GM10266 (cell line): ENCODE results near the gene ACACA.

ENCODE experiments used
- DNase-seq: peaks from one replicate; pipeline ENCODE4 v3.0.0; 2012; ENCODE audit errors: extremely low spot score
- CTCF ChIP-seq: IDR thresholded peaks from 2 replicates; pipeline ENCODE4 v1.5.1; 2012; ENCODE audit warnings: mild to moderate bottlenecking, low read depth; ENCODE audit not compliant: control insufficient read depth, insufficient read depth; ENCODE audit errors: missing control alignments

Gene ACACA

GRCh38 chr17:37179893-37180292, 226.7 kb downstream of the ACACA start:
- DNase-seq: no peak
- no peak for TF ChIP-seq CTCF

DNA sequence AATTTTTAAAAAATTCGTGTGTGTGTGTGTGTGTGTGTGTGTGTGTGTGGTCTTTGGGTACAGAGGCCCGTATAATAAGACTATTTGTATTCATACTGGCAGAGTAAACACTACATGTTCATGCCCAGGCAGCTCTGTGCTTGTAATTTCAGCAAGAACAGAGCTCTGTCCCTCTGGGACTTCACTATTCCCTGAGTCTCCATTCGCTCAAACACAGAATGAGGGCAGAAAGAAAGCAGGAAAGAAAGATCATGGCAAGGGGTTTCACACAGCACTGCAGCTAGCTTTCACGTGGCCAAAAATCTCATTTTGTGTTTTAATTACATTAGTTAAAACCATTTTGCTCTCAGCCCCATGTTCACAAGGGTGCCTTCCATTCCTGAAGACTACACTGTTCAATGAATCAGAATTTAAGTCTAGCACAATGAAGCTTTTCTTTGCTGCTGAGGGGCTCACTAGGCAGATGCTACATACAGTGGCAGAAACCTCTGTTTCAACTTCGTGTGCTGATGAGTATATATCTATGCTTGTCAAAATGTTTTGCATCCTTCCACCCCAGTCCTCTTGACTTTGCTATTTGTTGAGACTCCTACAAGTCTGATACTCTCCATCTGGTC, 229.3 kb downstream of the ACACA start:
- TF ChIP-seq CTCF: no peak
- no peak for DNase-seq

GRCh38 chr17:37176723-37177122, 229.9 kb downstream of the ACACA start:
- no peak for DNase-seq
- no peak for TF ChIP-seq CTCF

- DNase-seq: no peak
- no peak for TF ChIP-seq CTCF
These were observed 232.4 kb downstream of the ACACA start for GRCh38 chr17:37174205-37174604.

- DNase-seq: no peak
- no peak for TF ChIP-seq CTCF
These were observed 235.7 kb downstream of the ACACA start for GRCh38 chr17:37170881-37171425.

DNA sequence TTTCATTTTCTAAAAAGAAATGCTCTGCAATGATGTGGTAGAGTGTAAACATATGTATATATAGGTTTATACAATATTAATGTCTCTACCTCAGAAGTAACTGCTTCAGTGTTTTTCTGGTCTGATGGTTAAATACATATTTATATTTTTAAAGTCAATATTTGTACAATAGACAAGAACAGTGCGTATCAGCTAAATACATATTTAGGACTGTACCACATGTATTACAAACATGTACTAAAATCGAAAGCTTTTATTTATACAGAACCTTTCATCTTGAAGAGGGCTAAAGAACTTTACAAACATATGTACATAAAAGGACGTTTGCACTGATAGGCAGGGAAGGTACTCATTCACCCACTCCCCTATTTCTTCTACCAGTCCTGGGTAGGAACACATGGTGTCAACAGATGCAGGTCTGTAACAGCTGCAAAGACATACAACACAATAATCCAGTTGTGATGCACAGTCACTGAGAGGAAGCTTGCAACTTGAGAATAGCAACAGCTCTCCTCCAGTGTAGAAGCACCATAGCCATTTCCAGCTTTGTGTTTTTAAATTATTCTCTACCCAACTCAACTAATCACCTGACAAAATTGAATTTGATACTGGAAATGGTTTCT, 237.8 kb downstream of the ACACA start:
- no peak for DNase-seq

More for the DNA sequence above, 237.8 kb downstream of the ACACA start:
- no peak for TF ChIP-seq CTCF
